C4-2B (cell line): ENCODE measurements around the gene EHD1.

Experiments
- CTCF ChIP-seq: fragments of 450-650 bp; conservative IDR thresholded peaks from 2 replicates; pipeline ENCODE4 v1.5.1; 2017; ENCODE audit warnings: mild to moderate bottlenecking
- ZFX ChIP-seq: fragments of 450-650 bp; IDR thresholded peaks from 2 replicates; pipeline ENCODE4 v1.6.1; 2017

- TF ChIP-seq CTCF (no peak), ZFX (no peak)
These were observed 48.3 kb upstream of the EHD1 start for GRCh38 chr11:64926689-64927088.
